ENCODE results near the gene MAPK10.

The MAPK10 gene

DNA sequence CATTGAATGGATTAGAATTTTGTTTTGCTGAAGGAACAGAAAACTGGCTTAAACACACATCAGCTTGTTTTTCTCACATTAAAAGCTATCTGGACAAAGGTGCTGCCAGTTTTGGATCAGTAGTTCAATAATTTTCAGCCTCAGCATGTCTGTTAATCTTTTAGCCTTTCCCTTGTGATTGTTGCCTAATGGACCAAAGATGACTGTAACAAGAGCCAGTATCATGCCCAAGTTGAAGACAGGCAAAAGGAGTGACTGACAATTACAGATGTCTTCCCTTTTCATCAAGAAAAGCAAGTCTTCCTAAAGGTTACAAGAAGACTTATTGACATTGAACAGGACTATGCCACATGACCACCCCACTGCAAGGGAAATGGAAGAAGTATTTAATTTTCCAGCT is 419.7 kb downstream of the MAPK10 start:
- no peak overlapping the region for H3K27ac ChIP-seq (ENCODE audit: low read depth in 2 of 2, low read length in 2 of 2)
- no peak overlapping the region for H3K9ac ChIP-seq (ENCODE audit: low read depth in 1 of 2, low read length in 2 of 2)

More for the DNA sequence above, 419.7 kb downstream of the MAPK10 start:
- Histone ChIP-seq H3K4me3 (ENCODE audit: low read length in 2 of 2) (no peak overlapping the region), H3K36me3 (ENCODE audit: control insufficient read depth in 2 of 2, insufficient read depth in 2 of 2, low read length in 2 of 2) (no peaks in the 10 kb centered on the region), H3K4me1 (ENCODE audit: control insufficient read depth in 2 of 2, insufficient read depth in 2 of 2, low read length in 2 of 2) (peaks cover 2 to 8% of the 10 kb centered on the region in 2 donors), H3K27me3 (ENCODE audit: control insufficient read depth in 2 of 2, insufficient read depth in 2 of 2, low read length in 2 of 2) (no peaks in the 10 kb centered on the region), H3K9me3 (ENCODE audit: control insufficient read depth in 2 of 2, low read length in 2 of 2) (no peaks in the 10 kb centered on the region)

All from mucosa of rectum (tissue), 2 donors.